GM21717 (cell line): ENCODE data around the gene SLC4A9.

ENCODE experiments used
- ATAC-seq: cut with Tn5 transposase; IDR thresholded peaks from one replicate; pipeline ENCODE4 v1.9.1; 2021; ENCODE audit warnings: mild to moderate bottlenecking, moderate library complexity; ENCODE audit not compliant: unreplicated experiment

SLC4A9 gene

DNA sequence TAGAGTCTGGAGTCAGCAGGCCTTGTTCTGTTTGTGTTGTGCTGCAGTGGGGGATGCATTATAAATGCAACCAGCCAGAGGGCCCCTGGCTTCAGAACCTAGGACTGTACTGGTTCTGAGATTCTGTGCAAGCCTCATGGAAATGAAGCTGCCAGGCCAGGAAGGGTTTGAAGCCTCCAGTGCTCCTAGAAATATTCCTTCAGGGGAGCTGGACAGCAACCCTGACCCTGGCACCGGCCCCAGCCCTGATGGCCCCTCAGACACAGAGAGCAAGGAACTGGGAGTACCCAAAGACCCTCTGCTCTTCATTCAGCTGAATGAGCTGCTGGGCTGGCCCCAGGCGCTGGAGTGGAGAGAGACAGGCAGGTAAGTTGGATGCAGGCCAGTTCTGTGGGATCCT, at the start of gene SLC4A9:
Gene SLC4A9 (plus strand): TSS at position 94 of the 400 bp plus-strand sequence. CDS start 43 bp downstream, at position 137.
- ATAC-seq: no peak

DNA sequence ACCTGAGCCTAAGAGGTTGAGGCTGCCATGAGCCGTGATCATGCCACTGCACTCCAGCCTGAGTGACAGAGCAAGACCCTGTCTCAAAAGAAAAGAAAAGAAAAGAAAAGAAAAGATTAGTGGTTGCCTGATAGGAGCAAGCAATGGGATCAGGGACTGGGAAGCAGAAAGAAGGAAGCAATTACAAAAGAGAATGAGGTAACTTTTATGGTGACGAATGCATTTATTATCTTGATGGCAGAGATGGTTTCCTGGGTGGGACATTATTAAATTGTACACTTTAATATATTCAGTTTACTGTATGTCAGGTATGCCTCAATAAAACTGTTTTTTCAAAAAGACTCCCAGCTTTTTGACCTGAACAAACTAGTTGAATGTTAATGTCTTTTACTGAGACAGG, 49.6 kb upstream of the SLC4A9 start:
- ATAC-seq: no peak

GRCh38 chr5:140311011-140311467, 49.0 kb upstream of the SLC4A9 start:
- ATAC-seq: no peak

DNA sequence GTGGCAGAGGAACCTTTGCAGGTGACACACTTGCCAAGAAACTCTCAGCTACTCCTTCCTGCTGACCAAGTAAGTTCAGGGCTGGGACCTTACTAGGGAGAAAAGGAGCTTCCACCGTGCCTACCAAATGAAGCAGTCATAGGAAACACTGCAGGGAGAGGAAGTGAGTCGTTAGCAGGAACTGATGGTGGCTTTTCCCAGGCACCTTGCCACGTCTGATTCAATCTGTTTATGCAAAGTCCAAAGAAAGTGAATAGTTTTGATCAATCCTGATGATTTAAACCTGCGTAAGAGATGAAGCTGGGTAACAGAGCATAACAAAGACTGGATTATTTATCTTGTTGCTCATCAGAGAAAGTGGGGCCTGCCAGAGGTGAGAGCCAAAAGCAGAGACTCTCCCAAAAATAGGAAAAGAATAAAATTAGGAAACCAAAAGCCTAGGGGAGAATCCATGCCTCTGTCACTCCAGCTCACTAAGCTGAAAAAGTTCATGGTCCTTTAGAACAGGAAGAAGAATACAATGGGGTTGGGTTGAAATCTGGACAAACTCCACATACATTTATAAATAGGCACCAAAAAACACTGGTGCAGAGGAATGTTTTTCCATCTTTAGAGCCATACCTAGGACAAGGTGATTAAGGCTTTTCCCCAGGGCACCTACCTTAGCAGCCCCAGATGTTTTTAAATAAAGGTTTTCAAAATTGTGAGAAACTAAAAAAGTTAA, 47.8 kb upstream of the SLC4A9 start:
- ATAC-seq: no peak

DNA sequence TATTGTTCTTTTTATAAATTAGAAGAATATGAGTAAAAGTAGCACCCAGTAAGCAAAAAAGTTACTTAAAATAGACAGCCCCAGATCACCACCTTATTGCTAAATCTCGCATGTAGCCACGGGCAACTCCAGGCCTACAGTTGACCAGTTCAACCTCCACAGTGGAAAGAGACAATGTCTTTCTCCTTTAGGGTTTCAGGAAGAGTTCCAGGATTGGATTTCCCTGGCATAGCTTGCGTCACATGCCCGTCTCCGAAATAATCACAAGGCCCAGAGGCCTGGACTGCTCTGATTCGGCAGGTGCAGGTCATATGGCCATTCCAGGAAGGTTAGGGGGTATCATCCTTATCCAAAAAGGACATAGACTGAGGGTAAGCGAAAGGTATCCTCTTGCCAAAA, 47.2 kb upstream of the SLC4A9 start:
- ATAC-seq: no peak

DNA sequence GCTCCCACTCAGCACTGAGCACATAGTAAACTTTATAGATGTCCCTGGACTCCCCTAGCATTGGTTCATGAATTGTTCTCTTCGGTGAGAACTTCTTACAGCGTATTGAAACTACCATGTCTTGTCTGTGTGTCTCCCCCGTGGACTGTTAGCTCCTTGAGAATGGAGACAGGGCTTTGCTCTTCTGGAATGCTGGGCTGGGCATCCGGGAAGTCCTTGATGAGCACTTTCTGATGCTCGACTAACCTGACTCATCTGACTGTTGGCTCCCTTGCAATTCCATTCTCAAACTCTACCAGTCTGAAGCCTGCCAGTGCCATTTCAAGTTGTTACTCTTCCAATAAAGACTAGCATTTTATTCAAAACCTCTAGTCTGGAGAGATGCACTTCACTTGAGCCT, 42.1 kb upstream of the SLC4A9 start:
- no peak for ATAC-seq

- no peak for ATAC-seq
These were observed 41.2 kb upstream of the SLC4A9 start for GRCh38 chr5:140318792-140319191.

DNA sequence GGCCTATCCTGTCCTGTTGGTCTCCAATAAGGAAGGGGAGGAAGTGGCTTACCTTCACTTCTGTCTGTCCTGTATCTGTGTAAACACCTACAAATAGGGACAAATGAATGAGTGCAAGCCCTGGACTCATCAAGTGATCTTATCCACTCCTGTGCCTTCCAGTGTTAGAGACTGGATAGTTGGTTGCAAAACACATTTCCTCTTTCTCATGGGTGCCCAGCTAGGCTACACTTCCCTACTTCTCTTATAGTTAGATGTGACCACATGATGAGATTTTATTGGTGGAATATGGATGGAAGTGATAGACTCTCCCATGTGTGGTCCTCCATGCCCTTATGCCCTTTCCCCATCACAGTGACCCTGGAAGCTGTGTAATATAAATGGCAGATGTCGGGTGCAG, 40.2 kb upstream of the SLC4A9 start:
- ATAC-seq: no peak

GRCh38 chr5:140321796-140322195, 38.2 kb upstream of the SLC4A9 start:
- ATAC-seq: no peak

DNA sequence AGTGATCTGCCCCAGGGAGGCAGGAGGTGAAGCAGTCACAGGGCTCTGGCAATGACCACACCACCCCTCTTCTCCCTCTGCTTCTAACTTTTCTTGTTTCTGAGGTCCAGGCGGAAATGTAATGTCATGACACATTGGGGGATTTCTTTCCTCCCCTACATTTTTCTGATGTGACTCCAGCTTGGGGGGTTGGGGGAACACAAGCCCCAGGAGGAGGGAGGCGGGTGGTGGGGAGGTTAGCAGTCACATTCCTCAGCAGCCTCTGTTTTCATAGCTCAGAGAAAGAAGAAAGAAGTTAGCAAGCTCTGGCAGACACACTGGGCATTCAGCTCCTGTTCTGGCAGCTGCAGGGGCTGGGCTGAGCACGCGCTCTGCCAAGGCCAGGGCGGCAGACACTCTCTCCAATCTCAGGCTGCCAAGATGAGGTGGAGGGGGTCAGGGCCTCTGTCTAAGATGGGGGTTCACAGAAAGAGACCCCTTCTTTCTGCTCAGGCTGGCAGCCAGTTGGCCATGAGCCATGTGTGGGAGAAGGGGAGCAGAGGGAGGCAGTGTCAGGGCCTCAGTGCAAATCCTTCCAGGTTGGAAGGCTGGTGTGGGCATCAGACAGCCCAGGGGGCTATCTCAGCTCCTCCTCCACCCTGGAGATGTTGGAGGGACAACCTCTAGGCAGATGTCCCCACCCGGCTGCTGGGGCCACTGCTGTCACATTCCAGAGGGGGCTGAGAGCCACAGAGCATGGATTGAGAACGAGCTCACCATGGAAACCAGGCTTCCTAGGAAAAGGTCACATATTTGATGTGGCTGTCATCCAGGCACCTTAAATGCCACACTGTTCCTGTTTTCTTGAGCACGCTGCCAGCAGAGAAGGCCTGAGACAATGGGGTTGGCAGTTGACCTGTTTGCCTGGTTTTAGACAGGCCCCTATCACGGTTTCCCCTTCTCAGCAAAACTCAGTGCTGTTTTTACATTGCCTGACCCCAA, 37.0 kb upstream of the SLC4A9 start:
- no peak for ATAC-seq

GRCh38 chr5:140324041-140324600, 35.9 kb upstream of the SLC4A9 start:
- no peak for ATAC-seq

GRCh38 chr5:140324617-140325241, 35.3 kb upstream of the SLC4A9 start:
- no peak for ATAC-seq

DNA sequence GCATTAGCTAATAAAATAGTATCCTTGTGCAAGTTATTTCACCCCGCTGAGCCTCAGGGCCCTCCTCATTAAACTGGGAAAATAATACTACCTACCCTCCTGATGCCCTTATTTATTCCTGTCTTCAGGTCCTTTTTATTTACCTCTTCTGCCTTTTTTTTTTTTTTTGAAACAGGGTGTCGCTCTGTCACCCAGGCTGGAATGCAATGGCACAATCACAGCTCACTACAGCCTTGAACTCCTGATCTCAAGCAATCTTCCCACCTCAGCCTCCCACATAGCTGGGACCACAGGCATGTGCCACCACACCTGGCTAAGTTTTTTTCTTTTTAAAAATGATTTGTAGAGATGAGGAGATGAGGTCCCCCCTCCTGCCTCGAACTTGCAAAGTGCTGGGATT, 34.5 kb upstream of the SLC4A9 start:
- no peak for ATAC-seq

DNA sequence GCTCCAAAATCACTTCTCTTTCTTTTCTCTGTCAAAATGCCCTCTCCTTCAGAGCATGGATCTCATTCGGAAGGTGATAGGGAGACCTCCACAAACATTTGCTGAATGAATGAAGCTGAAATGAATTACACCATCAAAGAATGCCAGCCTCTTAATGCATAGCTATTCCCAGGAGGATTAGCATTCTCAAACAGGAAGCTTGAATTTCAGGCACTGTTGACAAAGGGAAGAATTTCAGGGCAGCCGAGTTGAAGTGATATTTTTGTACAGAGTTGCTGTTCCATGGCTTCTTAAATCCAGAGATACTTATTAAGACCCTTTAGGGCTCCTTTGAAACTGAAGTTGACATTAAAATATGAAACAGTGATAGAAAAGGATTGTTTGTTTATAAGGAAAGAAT, 32.4 kb upstream of the SLC4A9 start:
- no peak for ATAC-seq

DNA sequence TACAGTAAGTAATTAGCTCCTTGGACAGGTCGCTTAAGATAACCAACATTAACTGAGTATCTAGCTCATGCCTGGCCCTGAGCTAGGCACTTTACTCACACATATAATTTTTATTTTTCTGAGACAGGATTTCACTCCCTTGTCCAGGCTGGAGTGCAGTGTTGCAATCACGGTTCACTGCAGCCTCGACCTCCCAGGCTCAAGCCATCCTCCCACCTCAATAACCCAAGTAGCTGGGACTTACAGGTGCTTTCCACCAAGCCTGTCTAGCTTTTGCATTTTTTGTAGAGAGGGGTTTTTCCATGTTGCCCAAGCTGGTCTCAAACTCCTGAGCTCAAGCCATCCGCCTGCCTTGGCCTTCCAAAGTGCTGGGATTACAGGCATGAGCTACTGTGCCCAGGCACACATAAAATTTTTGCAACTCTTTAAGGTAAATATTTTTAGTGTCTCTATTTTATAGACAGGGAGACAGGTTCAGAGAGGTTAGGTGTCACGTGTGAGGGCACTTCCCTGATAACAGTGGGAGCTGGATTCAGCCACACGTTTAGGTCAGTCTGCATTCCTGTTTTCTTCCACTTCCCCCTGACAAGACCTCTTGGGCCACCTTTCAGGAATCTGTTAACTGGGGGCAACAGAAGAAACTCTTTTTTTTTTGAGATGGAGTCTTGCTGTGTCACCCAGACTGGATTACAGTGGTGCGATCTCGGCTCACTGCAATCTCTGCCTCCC, 31.8 kb upstream of the SLC4A9 start:
- no peak for ATAC-seq

DNA sequence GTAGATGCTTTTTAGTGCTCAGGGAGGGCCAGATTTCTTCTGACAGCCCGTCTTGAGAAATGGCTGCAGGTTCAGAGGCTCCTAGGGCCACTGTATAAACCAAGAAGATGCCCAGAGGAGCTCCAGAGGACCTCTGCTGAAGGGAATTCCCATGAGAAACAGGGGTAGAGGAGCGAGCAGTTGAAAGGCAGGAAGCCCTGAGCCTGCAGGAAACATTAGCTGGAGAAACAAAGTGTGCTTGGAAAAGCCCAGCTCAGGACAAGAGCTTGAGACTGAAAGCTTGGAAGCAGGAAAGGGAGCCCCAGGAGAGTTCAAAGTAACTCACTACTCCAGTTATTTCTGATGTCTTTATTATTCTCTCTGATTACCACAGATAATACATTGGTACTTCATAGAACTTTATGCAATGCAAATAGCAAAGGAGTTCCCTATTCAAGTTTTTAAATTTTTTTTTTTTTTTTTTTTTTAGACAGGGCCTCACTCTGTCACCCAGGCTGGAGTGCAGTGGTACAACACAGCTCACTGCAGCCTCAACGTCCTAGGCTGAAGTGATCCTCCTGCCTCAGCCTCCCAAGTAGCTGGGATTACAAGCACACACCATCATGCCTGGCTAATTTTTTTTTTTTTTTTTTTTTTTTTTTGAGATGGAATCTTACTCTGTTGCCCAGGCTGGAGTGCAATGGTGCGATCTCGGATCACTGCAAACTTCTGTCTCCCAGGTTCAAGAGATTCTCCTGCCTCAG, 30.1 kb upstream of the SLC4A9 start:
- no peak for ATAC-seq

DNA sequence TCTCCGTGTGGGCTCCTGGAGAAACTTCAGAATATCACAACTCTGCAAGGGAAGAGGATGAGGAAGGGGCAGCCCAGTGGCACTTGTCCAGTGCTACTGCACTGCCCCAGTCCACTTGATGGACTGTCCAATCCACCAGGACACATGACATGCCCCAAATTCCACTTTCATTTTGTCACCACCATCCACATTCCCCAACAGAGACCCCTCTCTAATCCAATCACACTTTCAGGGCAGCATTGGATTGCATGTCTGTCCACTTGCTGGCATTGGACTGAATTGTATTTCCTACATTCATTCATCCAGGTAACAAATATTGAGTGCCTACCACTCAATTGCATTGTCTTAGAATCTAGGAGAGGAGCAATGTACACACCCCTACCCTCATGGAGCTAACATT, 28.4 kb upstream of the SLC4A9 start:
- ATAC-seq: no peak

DNA sequence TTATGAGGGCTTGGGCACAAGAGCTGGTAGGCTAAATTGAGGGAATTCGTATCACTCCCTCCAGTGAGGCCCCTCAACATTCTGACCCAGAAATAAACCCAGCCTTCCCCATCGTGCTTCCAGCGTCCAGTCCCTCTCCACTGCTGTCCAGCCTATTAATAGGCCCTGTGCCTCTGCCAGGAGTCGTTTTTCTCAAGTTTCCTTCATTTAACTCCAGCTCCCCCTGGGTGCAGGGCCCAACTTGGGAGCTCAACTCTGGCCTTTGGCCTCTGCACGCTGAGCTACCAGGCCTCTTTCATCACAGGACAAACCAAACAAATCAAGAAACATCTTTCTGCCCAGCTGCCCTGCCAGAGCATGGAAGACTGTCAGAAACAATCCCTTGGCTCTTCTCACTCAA, 23.6 kb upstream of the SLC4A9 start:
- ATAC-seq: no peak

- ATAC-seq: no peak
These were observed 22.1 kb upstream of the SLC4A9 start for GRCh38 chr5:140337880-140338279.

DNA sequence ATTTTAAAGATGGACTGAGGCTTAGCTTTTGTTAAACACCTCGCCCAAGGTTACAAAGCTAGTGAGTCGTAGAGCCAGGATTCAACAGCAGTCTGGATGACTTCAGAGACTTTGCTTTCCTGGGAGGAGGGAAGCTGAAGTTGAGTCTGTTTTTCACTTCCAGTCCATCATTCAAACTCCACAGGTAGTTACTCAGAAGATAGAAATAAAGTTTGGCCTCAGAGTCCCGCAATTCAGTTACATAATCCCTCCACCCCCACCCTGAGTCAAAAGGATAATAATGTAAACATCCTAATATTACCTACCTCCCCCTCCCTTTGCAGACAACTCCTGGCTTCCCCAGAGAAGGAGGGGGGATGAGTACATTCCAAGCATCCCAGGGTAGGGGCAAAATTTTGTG, 21.7 kb upstream of the SLC4A9 start:
- ATAC-seq: no peak
